GM19324 (cell line): ENCODE data around the gene MRAP2.
"Not testable (repeated sequence)": the region's sequence is repeated elsewhere in the genome, so short reads cannot be mapped to it uniquely, and the experiment has no call there.

ENCODE experiments used
- ATAC-seq: cut with Tn5 transposase; IDR thresholded peaks from one replicate; pipeline ENCODE4 v1.9.1; 2021; ENCODE audit warnings: mild to moderate bottlenecking, moderate library complexity; ENCODE audit not compliant: unreplicated experiment, low FRiP score

The MRAP2 gene

GRCh38 chr6:84068873-84069272 lies 35.3 kb downstream of the MRAP2 start:
- not testable (repeated sequence) for ATAC-seq

GRCh38 chr6:84072442-84072997 lies 38.9 kb downstream of the MRAP2 start:
- no peak for ATAC-seq

- ATAC-seq: no peak
Measured at GRCh38 chr6:84074988-84075781, 41.6 kb downstream of the MRAP2 start.

- no peak for ATAC-seq
Measured at GRCh38 chr6:84077645-84078044, 44.1 kb downstream of the MRAP2 start.

- no peak for ATAC-seq
Measured at GRCh38 chr6:84078335-84078734, 44.8 kb downstream of the MRAP2 start.

GRCh38 chr6:84081222-84081621 lies 47.6 kb downstream of the MRAP2 start:
- ATAC-seq: no peak

- no peak for ATAC-seq
Measured at GRCh38 chr6:84082689-84083265, 49.2 kb downstream of the MRAP2 start.

GRCh38 chr6:84084705-84085104 lies 51.1 kb downstream of the MRAP2 start:
- not testable (repeated sequence) for ATAC-seq

GRCh38 chr6:84086056-84086455 lies 52.5 kb downstream of the MRAP2 start:
- no peak for ATAC-seq

GRCh38 chr6:84086545-84087429 lies 53.2 kb downstream of the MRAP2 start:
- ATAC-seq: no peak

- ATAC-seq: no peak
Measured at GRCh38 chr6:84089081-84089480, 55.5 kb downstream of the MRAP2 start.

- ATAC-seq: no peak
Measured at GRCh38 chr6:84089552-84089951, 56.0 kb downstream of the MRAP2 start.

GRCh38 chr6:84093441-84094435 lies 60.2 kb downstream of the MRAP2 start:
- ATAC-seq: no peak

- no peak for ATAC-seq
Measured at GRCh38 chr6:84095156-84095555, 61.6 kb downstream of the MRAP2 start.

GRCh38 chr6:84103029-84103428 lies 69.5 kb downstream of the MRAP2 start:
- ATAC-seq: no peak

GRCh38 chr6:84105215-84105924 lies 71.8 kb downstream of the MRAP2 start:
- ATAC-seq: not testable (repeated sequence)

GRCh38 chr6:84107495-84107894 lies 73.9 kb downstream of the MRAP2 start:
- no peak for ATAC-seq

- not testable (repeated sequence) for ATAC-seq
Measured at GRCh38 chr6:84111351-84111750, 77.8 kb downstream of the MRAP2 start.
